Effector CD4-positive, alpha-beta T cell (primary cell): Measurements from ENCODE around the gene PEPD.

Source experiments
- DNase-seq: peaks from one replicate; pipeline ENCODE4 v3.0.0-alpha.2; 2020

Gene PEPD

DNA sequence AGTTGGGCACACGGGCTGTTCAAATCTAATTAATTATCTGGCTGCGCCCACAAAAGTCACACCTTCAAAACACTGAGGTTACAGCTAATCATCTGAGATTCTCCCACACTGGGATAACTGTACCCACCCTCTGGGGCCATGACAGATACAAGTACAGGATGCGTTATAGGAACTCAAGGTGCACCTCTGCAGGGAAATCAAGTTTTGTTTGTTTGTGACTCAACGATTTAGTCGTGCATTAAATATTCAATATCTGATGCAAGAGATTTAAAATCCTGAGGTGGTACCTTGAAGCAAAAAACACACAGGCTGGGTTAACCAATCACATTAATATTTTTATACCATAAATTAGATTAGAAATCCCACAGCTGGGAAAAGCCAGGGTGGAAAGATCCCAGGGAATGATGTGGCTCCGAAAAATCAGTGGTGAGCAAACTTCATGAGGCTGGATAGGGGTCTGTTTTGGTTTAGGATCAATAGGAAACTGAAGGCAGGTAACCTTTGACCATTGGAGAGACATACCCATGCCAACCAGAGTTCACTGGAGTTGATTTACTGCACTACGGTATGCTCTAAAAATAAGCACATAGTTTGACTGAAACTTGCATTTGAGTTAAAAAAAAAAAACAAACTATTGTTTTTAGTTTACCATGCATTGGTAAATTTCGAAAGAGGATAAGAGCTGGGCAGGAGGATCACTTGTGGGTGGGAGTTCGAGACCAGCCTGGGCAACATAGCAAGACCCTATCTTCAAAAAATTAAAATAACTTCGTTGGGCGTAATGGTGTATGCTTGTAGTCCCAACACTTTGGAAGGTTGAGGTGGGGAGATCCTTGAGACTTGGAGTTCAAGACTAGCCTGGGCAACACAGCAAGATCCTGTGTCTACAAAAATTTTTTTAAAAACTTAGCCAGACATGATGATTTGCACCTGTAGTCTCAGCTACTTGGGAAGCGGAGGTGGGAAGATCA is 172.0 kb downstream of the PEPD start:
- DNase-seq: no peak

DNA sequence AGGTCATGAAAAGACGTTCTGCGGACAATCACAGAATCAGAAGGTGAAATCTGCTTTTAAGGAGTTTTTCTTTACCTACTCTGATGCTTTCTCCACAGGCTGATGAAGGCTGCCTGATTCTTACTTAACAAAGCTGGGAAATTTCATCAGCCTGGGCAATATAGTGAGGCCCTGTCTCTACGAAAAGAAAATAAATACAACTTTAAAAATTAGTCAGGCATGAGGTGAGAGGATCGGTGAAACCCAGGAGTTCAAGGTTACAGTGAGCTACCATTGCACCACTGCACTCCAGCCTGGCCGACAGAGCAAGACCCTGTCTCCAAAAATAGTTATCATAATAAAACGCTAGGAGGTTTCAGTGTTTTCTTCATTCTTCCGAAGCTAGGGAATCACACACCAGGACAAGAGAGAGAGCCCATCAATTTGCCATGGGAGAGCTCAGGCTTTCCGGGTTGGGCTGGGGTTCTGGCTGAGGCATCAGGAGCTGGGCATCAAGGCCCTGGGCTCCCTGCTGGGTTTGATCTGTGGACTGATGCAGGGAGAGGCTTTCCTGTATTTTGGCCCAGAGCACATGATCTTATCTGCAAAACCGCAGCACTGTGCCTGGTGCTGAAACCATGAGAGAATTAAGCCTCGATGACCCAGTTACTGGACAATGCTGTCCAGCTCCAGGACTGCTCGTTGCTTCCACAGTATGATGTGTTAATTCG is 173.1 kb downstream of the PEPD start:
- no peak for DNase-seq

DNA sequence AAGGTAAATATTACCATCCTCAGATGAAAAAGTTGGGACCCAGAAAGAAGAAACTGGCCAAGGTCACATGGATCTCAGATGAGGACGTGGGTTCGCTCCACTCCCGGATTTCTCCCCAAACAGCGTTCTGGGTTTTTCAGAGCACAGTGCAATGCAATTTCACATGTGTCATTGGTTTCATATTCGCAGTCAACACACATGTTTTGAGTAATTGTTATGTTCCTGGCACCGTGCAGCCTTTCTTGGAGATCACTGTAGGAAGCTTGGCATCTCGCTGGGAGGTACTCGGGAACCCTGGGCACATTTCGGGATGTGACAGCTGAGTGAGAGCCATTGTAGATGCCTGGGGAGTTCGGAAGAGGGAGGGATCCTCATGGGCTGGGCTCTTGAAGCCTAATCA is 174.3 kb downstream of the PEPD start:
- DNase-seq: no peak

DNA sequence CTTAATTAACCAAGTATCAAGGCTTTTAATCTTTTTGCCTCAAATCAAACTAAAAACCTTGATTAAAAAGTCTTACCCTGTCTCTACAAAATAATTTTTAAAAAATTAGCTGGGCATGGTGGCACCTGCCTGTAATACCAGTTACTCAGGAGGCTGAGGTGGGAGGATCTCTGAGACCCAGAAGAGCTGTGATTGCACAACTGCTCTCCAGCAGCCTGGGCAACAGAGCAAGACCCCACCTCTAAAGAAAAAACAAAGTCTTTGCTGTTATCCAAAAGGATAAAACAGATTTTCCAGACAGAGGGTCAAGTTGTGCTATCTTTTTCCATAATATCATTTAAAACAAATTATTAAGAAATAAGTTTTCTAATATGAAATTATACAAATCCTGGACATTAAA is 174.9 kb downstream of the PEPD start:
- no peak for DNase-seq

DNA sequence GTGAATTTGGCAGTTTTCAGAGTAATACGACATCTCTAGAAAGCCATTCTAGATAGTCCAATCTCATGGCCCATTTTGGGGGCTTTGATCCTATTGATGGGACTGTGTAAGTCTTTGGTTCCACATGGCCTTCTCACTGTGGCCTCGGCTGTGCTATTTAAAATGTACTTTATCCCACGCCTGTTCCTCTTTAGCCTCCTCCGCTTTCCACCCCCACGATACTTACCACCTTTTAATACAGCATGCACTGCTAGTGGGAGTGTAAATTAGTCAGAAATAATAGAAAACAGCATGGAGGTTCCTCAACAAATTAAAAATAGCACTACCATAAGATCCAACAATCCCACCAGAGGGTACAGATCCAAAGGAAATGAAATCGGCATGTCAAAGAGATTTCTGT is 176.4 kb downstream of the PEPD start:
- no peak for DNase-seq

DNA sequence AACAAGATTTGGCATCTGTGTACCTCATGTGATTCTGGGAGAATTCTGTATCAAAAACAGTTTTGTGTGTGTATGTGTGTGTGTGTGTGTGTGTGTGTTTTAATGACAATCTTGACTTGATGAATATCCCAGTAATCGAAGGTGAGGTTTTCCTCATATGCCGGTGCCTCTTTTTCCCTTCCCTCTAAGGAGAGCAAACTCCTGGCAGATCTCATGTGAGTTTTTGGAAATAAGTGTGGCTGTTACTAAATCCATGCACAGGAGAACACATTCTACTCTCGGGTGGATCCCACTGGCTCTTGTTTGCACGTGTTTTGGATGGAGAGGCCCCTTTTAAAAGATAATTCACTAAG is 177.0 kb downstream of the PEPD start:
- no peak for DNase-seq

DNA sequence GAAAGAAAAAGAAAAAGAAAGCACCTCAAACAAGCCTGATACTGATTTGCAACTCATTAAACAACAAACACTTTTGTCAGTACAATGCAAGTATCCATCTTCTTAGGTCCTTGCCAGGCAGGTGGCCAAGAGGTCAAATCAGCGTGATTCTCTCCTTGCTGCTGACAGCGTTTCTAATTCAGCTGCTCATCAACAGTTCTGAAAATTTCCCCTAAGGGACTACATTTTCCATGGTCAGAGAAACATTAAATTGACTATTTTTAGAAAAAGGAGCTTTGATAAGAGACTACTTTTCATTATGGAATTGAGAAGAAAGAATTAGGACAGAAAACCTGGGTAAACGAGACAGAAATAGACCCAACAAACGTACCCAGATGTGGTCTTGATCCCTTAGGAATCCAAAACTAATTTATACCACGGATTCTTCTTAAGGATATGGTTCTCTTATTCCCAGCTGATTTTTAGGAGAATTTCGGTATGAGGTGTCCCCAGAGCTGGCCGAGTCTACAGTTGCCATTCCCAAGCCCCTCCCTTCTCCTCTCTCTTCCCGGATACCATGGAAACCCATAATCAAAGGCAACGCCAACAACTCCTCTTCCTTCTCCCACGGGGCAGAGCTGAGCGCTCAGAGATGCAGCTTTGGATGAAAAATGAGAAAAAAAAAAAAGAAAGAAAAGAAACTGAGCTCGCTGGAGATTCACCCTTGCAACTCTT is 177.6 kb downstream of the PEPD start:
- no peak for DNase-seq

DNA sequence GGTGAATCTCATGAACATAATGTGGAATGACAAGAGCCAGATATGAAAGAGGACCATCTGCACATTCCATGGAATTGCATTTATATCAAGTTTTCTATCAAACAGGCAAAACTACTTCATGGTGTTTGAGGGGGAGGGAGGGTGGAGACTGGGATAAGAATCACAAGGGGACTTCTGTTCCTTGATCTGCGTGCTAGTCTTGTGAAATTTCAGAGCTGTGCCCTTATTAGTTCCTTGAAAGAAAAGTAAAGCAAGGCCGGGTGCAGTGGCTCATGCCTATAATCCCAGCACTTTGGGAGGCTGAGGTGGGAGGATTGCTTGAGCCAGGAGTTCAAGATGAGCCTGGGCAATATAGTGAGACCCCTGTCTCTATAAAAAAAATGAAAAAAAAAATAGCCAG is 178.3 kb downstream of the PEPD start:
- no peak for DNase-seq

DNA sequence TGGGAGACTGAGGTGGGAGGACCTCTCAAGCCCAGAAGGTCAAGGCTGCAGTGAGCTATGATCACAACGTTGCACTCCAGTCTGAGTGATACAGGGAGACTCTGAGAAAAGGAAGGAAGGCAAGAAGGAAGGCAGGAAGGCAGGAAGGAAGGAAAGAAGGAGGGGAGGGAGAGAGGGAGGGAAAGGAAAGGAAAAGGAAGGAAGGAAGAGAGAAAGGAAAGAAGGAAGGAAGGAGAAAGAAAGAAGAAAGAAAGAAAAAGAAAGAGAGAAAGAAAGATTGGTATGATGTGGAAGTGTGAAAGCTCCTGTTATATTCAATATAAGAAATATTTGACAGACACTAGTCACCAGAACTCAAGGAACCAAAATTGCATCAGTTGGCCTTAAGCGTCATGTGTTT is 180.6 kb downstream of the PEPD start:
- no peak for DNase-seq

DNA sequence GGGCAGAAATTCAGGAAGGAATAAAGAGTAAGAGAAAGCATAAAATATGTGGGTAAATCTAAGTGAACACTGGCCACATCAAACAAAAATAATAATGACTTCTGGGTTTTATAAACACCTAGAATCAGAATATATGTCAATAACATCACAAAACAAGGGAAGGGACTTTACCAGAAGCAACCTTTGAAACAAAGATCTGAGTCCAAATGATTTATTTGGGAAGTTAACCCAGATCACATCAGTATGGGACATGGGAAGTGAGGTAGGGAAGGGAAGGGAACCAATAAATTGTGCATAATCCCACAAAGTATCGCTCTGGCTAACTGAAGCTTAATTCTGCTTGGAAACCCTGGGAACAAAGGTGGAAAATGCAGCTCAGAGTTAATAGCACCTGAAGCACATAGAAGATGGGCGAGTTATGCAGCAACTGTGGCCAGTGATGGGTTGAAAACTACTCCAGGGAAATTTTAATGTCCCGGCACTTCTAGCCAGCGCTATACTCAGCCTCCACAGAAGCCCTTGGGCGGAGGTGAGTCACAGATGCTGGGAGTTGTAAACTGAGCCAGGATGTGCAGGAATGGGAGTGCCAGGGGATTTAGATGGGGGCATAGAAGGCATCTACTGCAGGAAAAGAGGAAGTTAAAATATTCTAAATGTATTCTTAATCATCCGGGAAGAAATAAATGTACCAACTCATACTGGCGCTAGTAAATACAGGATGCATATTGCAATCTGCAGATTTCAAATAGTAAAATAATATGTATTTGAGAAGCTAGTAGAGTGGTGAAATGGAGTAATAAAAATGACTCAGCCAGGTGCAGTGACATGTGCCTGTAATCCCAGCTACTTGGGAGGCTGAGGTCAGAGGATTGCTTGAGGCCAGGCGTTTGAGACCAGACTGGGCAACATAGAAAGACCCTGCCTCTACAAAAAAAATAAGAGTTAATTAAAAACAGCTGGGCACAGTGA is 182.3 kb downstream of the PEPD start:
- DNase-seq: no peak
